Measurements from ENCODE around the gene TIMM17A. TPM values are rescaled to one million over a fixed set of nuclear protein-coding genes. Genes with fewer than 3 reads are reported as not detected.
"Not testable (repeated sequence)": the region's sequence is repeated elsewhere in the genome, so short reads cannot be mapped to it uniquely, and the experiment has no call there.

Gene TIMM17A
- total RNA-seq, 1 donor from 2014 or later, result 48.4 TPM

GRCh38 chr1:202014060-202014459 is 58.8 kb downstream of the TIMM17A start:
- no peak for DNase-seq (ENCODE audit: extremely low read depth, low read depth, low spot score)

GRCh38 chr1:202014915-202015661 is 59.8 kb downstream of the TIMM17A start:
- no peak for DNase-seq (ENCODE audit: extremely low read depth, low read depth, low spot score)

GRCh38 chr1:202015662-202015937 is 60.3 kb downstream of the TIMM17A start:
- DNase-seq (ENCODE audit: extremely low read depth, low read depth, low spot score), result no peak

- no peak for DNase-seq (ENCODE audit: extremely low read depth, low read depth, low spot score)
Measured at GRCh38 chr1:202016022-202016810, 60.9 kb downstream of the TIMM17A start.

- no peak for DNase-seq (ENCODE audit: extremely low read depth, low read depth, low spot score)
Measured at GRCh38 chr1:202016811-202017748, 61.8 kb downstream of the TIMM17A start.

- no peak for DNase-seq (ENCODE audit: extremely low read depth, low read depth, low spot score)
Measured at GRCh38 chr1:202017749-202018467, 62.6 kb downstream of the TIMM17A start.

- DNase-seq (ENCODE audit: extremely low read depth, low read depth, low spot score), result no peak
Measured at GRCh38 chr1:202018468-202019234, 63.3 kb downstream of the TIMM17A start.

GRCh38 chr1:202019235-202019558 is 63.9 kb downstream of the TIMM17A start:
- not testable (repeated sequence) for DNase-seq (ENCODE audit: extremely low read depth, low read depth, low spot score)

Other genes starting within 250 kb of the TIMM17A start
- 28.2 and 37.3 TPM in 2 replicates for gene IPO9, start 126.3 kb upstream of the TIMM17A start, total RNA-seq
- gene SHISA4, start 66.6 kb upstream of the TIMM17A start, total RNA-seq, result 23.6 and 35.2 TPM in 2 replicates
- gene LMOD1, start 9.0 kb upstream of the TIMM17A start, total RNA-seq, result 0.93 TPM in 1 of 2 replicates, not detected in the other
- gene RNPEP, start 27.1 kb downstream of the TIMM17A start, total RNA-seq, result 76.3 and 77.6 TPM in 2 replicates
- 0.58 and 1.4 TPM in 2 replicates for gene ELF3, start 55.1 kb downstream of the TIMM17A start, total RNA-seq
- gene GPR37L1, start 167.4 kb downstream of the TIMM17A start, total RNA-seq, result 0.06 TPM in 1 of 2 replicates, not detected in the other
- gene ARL8A, start 189.2 kb downstream of the TIMM17A start, total RNA-seq, result 60.0 and 68.8 TPM in 2 replicates
- 1.2 TPM in 1 of 2 replicates, not detected in the other for gene PTPN7, start 205.1 kb downstream of the TIMM17A start, total RNA-seq
- not detected in 2 replicates for gene LGR6, start 238.3 kb downstream of the TIMM17A start, total RNA-seq